GM12875 (cell line): ENCODE data around the gene ANKRD31.
A peak's percentile ranks its signal among the peaks of the same experiment; 100 is the strongest.

Experiments
- H3K4me3 ChIP-seq: one replicate; pipeline ENCODE4 v1.5.1; 2011; ENCODE audit warnings: low read depth, low read length, control low read depth
- TF ChIP-seq, protein P1 (sequence below): IDR thresholded peaks from 2 replicates; pipeline ENCODE4 v1.5.1; 2011; ENCODE audit warnings: low read depth, mild to moderate bottlenecking, control low read depth, inconsistent platforms, low read length, moderate library complexity, borderline replicate concordance; ENCODE audit not compliant: insufficient read depth

ANKRD31 gene

DNA sequence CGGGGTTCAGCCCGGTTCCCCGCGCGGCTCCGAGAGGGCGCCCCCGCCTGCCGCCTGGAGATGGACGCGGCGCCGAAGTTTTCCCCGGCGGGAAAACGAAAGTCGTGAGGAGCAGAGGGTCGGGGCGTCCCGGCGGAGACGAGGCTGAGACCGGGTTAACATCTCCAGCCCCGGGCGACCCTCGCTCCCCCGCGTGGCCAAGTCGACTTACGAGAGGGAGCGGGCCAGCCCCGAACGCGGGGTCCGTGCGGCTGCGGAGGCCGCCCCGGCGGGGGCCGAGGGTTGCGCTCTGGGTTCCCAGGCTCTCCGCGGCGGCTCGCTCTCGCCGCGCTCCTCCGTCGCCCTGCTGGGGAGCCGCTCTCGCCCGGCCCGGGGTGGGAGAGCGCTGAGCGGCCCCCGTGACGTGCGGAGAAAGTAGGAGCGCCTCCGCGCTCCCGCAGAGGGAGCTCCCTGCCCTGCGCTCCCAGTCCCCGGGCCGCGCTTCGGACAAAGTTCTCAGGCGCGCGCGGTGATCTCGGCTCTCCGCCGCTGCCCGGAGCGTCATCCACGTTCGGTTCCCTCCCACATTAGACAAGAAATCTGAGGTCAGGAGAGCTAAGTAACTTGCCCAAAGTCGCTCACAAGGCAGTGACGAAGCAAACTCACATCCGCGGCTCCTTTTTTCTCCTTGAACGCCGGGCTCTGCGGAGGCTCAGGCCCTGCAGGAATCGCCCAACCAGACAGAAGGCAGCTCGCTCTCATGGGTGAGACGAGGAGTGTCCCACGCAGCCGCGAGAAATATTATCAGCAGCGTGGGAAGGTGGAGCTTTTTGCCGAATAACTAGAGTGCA, 183.2 kb downstream of the ANKRD31 start:
- H3K4me3 ChIP-seq: peak overlapping the region; percentile 68
- TF ChIP-seq, protein P1, sequence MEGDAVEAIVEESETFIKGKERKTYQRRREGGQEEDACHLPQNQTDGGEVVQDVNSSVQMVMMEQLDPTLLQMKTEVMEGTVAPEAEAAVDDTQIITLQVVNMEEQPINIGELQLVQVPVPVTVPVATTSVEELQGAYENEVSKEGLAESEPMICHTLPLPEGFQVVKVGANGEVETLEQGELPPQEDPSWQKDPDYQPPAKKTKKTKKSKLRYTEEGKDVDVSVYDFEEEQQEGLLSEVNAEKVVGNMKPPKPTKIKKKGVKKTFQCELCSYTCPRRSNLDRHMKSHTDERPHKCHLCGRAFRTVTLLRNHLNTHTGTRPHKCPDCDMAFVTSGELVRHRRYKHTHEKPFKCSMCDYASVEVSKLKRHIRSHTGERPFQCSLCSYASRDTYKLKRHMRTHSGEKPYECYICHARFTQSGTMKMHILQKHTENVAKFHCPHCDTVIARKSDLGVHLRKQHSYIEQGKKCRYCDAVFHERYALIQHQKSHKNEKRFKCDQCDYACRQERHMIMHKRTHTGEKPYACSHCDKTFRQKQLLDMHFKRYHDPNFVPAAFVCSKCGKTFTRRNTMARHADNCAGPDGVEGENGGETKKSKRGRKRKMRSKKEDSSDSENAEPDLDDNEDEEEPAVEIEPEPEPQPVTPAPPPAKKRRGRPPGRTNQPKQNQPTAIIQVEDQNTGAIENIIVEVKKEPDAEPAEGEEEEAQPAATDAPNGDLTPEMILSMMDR: no peak

DNA sequence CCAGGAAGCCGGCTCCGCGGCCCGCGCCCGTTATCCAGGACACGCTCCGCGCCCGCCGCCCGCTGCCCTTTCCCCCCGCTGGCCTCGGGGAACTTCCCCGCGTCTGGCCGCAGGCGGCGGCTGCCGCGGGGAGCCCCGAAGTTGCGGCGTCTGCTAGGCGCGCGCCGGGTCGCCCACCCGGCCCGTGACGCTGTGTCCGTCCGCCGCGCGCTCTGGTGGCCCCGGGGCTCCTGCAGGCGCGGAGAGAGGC, 183.7 kb downstream of the ANKRD31 start:
- TF ChIP-seq, protein P1: no peak
- peak overlapping the region; percentile 68 for H3K4me3 ChIP-seq

DNA sequence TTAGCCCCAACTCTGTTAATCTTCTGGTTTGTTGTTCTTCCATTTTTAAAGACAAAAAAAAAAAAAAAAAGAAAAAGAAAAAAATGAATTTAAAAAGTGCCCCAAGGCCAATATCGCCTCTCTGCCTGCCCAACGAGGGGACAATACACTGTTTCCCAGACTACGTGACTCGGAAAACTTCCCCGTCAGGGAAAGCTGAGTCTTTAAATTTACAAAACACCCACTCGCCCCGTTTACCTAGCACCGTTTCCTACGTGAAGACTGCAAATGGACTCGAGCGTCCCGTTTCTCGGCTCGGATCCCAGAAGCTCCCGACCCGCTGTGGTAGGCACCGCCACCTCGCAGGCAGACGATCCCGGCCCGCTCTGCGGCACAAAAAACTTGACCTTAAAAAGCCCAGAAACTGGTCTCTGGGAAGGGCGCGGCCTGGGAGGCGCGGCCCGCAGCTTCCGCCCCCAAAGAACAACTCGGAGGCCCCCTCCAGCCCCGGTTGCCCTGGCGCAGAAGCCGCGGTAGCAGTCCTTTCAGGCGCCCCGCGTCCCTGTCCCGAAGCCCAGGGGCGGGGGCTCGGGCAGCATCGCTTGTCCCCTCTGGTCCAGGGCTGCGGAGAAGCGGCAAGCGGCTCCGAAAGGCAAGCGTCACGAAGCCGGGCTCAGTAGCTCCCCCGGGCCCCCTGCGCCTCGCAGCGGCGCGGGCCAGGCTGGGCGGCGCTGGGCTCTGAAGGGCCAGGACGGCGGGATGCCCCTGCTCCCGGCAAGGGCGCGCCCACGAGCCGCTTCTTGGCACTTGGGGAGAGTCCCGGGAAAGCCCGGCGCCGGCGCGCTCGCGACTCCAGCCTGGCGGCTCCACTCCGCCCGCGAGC, 184.3 kb downstream of the ANKRD31 start, which contains the start of gene GCNT4:
Gene GCNT4, minus strand, starts transcription at position 367 of the 862 bp plus-strand sequence. CDS start 22,521 bp downstream, outside the sequence.
- H3K4me3 ChIP-seq: peak within 1 kb of the TSS; percentile 68

DNA sequence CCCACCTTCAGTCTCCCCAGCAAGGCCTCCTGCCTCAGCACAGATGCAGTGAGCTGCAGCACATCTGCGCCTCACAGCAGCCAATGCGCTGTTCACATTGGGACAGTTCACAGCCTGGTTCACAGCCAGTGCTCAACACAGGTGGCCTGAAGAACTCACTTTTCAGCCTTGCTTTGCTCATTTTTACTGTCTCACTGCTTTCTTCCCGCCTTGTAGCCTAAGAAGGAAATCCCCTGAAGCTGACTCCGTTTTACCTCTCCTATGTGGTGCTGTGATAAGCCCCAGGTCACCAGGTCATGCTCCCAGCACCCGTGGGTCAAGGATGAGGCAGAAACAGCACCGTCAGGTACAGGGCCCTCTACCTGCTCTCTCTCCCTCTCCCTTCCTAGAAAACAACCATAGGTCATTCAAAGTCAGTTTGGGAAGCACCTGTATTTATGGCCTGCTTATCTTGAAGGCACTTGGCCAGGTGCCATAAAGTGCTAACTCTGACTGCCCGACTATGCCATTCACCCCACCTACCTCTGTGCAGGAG, 185.4 kb downstream of the ANKRD31 start:
- TF ChIP-seq, protein P1: no peak
- H3K4me3 ChIP-seq: no peak overlapping the region

More for the DNA sequence above, 184.3 kb downstream of the ANKRD31 start, which contains the start of gene GCNT4:
- TF ChIP-seq, protein P1: no peak

DNA sequence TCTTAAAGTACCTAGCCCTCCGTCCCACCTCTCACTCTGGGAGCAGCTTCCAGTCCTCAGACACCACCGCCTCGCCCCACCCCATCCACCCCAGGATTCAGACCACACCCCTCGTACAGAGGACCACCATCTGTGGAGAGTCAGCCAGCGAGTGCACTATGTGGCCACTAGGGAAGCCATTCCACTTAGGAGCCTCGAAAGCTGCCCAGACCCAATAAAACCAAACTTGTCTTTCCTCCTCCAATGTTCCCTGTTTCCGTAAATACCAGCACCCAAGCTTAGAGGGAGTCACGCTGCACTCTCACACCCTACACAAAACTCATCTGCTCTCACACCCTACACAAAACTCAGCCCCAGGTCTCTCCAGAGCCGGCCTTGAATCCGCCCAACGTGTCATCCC, 186.3 kb downstream of the ANKRD31 start:
- H3K4me3 ChIP-seq: no peak overlapping the region
- TF ChIP-seq, protein P1: peak; percentile 56

DNA sequence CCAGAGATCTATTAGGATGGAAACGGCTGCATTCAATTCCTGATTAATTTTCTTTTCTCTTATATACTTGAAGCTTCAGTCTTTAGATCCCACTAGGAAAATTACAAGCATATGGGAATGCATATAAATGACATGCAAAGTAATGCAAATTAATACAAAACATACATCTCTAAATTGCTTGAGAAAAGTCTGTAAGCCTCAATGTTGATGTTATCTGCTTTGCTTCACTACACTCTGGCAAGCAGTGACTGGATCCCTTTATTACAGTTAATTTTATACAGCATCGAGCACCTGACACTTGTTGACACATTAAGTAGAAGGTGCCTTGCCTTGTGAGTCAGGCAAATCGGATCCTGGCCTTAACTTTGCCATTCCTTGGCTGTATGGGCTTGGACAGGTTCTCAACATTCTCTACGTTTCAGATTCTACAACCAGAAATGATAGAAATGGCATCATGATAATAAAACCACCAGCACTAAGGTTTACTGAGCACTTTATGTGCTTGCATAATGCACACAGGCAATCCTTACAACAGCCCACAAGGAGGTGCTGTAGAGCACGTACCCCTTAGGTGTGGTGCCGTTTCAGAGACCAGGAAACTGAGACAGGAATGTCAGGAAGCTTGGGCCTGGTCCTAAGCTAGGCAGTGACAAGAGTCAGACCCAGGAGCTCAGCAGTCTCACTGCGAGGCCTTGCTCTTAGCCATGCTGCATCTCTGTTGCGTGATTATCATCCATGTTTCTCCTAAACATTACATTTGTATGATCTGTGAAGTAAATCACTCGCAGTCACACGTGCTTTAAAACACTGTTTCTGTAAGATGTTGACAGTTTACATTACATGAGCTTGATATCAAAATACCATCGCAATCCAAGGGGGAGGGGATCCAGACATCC, 187.0 kb downstream of the ANKRD31 start:
- TF ChIP-seq, protein P1: peak; percentile 81
- H3K4me3 ChIP-seq: no peak overlapping the region
